Left forelimb (tissue), 1 donor: ENCODE results near the gene FGF2.

ENCODE experiments used
- DNase-seq: peaks from one replicate; pipeline ENCODE4 v3.0.0-alpha.2; 2018; ENCODE audit warnings: low spot score

FGF2 gene

DNA sequence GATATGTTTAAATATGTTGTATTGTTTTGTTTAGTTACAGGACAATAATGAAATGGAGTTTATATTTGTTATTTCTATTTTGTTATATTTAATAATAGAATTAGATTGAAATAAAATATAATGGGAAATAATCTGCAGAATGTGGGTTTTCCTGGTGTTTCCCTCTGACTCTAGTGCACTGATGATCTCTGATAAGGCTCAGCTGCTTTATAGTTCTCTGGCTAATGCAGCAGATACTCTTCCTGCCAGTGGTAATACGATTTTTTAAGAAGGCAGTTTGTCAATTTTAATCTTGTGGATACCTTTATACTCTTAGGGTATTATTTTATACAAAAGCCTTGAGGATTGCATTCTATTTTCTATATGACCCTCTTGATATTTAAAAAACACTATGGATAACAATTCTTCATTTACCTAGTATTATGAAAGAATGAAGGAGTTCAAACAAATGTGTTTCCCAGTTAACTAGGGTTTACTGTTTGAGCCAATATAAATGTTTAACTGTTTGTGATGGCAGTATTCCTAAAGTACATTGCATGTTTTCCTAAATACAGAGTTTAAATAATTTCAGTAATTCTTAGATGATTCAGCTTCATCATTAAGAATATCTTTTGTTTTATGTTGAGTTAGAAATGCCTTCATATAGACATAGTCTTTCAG is 68.8 kb downstream of the FGF2 start:
- no peak for DNase-seq

DNA sequence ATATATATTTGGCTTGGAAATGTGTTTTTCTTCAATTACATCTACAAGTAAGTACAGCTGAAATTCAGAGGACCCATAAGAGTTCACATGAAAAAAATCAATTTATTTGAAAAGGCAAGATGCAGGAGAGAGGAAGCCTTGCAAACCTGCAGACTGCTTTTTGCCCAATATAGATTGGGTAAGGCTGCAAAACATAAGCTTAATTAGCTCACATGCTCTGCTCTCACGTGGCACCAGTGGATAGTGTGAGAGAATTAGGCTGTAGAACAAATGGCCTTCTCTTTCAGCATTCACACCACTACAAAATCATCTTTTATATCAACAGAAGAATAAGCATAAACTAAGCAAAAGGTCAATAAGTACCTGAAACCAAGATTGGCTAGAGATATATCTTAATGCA is 69.6 kb downstream of the FGF2 start:
- DNase-seq, result no peak

GRCh38 chr4:122898370-122899150 is 71.9 kb downstream of the FGF2 start:
- no peak for DNase-seq

GRCh38 chr4:122899682-122900081 is 73.1 kb downstream of the FGF2 start:
- no peak for DNase-seq

- no peak for DNase-seq
Observed at GRCh38 chr4:122900314-122900713, 73.7 kb downstream of the FGF2 start.

- no peak for DNase-seq
Observed at GRCh38 chr4:122901247-122902010, 74.8 kb downstream of the FGF2 start.

DNA sequence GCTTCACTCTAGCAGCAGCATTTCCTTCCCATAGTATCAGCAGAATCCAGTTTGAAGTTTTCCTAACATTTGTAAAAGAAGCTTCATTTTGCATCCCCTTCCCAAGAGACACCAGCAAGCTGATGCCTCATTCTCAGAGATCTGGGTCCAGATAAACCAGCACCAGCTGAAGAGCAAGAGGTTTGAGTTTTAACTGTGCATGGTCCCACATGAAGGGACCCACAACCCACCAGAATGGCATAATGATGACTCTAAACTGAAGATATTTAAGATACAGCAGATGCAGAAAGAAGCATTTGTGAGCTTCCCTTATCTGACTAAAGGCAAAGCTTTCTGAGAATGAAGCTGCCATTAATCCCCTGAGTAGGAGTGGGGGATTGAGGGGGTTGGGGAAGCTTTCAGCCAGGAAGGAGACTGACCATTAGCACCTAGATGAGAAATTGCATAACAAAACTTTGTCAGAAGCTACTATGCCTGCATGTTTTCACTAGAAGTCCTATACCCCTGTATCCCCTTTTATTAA is 77.2 kb downstream of the FGF2 start:
- DNase-seq, result no peak

DNA sequence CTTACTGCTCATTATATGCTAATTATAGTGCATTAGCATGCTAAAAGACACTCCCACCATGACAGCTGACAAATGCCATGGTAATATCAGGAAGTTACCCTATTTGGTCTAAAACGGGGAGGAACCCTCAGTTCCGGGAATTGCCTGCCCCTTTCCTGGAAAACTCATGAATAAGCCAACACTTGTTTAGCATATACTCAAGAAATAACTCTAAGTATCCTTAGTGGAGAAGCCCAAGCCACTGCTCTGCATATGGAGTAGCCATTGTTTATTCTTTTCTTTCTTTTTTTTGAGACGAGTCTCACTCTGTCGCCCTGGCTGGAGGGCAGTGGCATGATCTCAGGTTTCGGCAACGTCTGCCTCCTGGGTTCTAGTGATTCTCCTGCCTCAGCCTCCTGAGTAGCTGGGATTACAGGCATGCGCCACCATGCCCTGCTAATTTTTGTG is 80.3 kb downstream of the FGF2 start:
- DNase-seq, result no peak

- DNase-seq, result no peak
Observed at GRCh38 chr4:122908223-122908622, 81.6 kb downstream of the FGF2 start.

- no peak for DNase-seq
Observed at GRCh38 chr4:122909683-122910082, 83.1 kb downstream of the FGF2 start.

DNA sequence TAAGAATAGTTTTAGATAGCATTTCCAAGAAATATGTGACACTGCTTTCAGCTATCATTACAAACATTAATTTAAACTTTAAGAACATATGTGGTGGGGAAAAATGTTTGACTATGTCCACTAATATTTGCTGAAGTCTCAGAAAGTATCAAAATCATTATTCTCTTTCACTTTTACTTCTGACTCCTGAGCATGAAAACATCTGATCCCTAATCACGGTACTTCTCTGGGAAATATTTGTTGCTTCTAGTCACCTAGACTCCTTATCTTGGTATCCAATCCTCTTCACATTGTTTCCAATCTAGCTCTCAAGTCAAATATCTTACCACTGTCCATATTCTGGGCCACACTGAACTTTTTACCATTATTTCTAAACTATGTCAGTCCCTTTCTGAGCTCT is 85.0 kb downstream of the FGF2 start:
- no peak for DNase-seq

GRCh38 chr4:122912810-122913575 is 86.4 kb downstream of the FGF2 start:
- DNase-seq, result no peak

- no peak for DNase-seq
Observed at GRCh38 chr4:122914292-122914904, 87.8 kb downstream of the FGF2 start.

GRCh38 chr4:122914938-122915337 is 88.3 kb downstream of the FGF2 start:
- no peak for DNase-seq

DNA sequence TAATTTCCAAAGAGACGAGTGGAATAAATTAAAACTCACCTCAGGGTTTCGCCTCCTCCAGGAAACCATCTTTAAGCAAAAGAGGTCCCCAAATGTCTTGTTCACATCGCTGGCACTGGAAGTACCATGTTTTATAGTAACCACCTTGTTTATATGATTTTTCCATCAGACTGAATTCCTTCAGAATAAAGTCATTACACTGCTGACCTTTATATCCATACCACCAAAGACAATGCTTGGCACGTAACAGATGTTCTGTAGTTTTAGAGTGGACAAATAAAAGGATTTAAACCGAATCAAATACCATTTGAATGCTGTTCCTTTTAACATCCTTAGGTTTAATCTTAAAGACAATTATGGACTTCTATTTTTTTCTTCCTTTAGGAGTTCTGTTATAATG is 91.1 kb downstream of the FGF2 start:
- no peak for DNase-seq

- no peak for DNase-seq
Observed at GRCh38 chr4:122920473-122920872, 93.8 kb downstream of the FGF2 start.

GRCh38 chr4:122921300-122921699 is 94.7 kb downstream of the FGF2 start:
- DNase-seq, result no peak

DNA sequence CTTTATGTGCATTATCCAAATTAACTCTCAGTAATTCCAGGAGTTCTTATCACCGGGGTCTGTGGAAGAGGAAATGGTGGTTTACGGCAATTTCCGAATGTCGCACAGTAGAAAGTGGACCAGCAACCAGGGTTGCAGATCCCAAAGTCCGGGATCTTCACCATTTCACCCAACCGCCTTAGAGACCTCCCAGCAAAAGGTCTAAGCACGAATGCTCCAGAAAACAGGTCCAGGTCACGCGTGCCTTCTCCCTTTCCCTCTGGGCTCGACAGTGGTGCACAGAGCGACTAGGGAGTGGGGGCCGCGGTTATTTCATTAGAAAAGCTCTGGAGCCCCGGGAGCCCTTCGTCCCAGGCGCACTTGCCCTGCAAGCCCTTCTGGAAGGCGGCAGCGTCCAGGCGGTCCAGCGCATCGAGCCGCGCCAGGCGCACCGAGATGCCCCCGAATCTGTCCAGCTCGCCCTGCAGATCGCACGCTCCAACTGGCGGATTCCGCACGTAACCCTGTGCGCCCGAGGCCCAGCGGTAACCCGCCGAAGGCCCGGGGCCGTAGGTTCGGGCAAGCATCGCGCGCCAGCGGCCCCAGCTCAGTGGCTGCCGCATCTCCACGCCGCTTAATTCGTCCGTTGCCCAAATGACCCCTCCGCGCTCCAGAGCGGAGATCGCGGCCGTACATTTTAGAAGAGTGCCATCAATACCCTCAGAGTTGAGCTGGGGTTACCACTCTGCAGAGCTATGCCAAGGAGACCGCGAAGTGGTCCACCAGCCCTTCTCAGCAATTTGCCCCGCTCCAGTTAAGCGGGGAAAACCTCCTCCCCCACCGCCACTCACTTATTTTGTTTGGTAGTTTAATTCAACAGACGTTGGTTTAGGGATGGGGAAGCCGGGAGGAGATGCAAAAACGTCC is 95.6 kb downstream of the FGF2 start, which contains the start of gene NUDT6:
NUDT6 (minus strand) TSS at position 627 of the 906 bp plus-strand sequence; CDS start at position 602, 25 bp downstream.
- DNase-seq, result peak; percentile 78

GRCh38 chr4:122922877-122923511 is 96.4 kb downstream of the FGF2 start:
- peak; percentile 92 for DNase-seq

DNA sequence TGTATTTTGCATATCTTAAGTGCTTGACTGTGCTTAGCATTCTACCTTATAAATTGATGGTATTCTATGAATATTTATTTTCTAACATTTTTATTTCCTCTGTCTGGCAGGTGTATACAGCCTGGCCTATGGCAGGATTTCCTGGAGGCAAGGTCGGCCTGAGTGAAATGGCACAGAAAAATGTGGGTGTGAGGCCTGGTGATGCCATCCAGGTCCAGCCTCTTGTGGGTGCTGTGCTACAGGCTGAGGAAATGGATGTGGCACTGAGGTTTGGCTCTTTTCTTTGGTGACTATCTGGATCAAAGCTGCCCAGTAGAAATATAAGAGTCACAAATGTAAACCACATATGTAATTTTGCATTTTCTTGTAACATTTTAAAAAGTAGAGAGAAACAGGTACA is 102.3 kb downstream of the FGF2 start:
- no peak for DNase-seq
